ENCODE data around the gene MRPL22. TPM values are rescaled to one million over a fixed set of nuclear protein-coding genes. Genes with fewer than 3 reads are reported as not detected.
"Not testable (repeated sequence)": the region's sequence is repeated elsewhere in the genome, so short reads cannot be mapped to it uniquely, and the experiment has no call there.

MRPL22 gene
- total RNA-seq, 1 donor from 2014 or later, result 20.8 TPM

GRCh38 chr5:154997746-154998145 is 56.9 kb downstream of the MRPL22 start:
- no peak for DNase-seq

- no peak for DNase-seq
These were observed 59.0 kb downstream of the MRPL22 start for GRCh38 chr5:154999865-155000264.

GRCh38 chr5:155001523-155001922 is 60.6 kb downstream of the MRPL22 start:
- no peak for DNase-seq

- not testable (repeated sequence) for DNase-seq
These were observed 61.8 kb downstream of the MRPL22 start for GRCh38 chr5:155002722-155003121.

GRCh38 chr5:155004138-155004744 is 63.4 kb downstream of the MRPL22 start:
- no peak for DNase-seq

- DNase-seq, result not testable (repeated sequence)
These were observed 65.4 kb downstream of the MRPL22 start for GRCh38 chr5:155006265-155006664.

- no peak for DNase-seq
These were observed 67.8 kb downstream of the MRPL22 start for GRCh38 chr5:155008669-155009068.

- no peak for DNase-seq
These were observed 70.0 kb downstream of the MRPL22 start for GRCh38 chr5:155010881-155011280.

GRCh38 chr5:155013526-155013925 is 72.7 kb downstream of the MRPL22 start, which contains the start of gene KIF4B:
TSS of gene KIF4B (plus strand) at chr5:155013755. CDS start at chr5:155013860, 105 bp downstream.
- no peak for DNase-seq

GRCh38 chr5:155015239-155015638 is 74.4 kb downstream of the MRPL22 start:
- no peak for DNase-seq

- no peak for DNase-seq
These were observed 76.7 kb downstream of the MRPL22 start for GRCh38 chr5:155017610-155018009.

Other genes starting within 250 kb of the MRPL22 start
- gene LARP1, start 185.7 kb upstream of the MRPL22 start, total RNA-seq, result 70.7 TPM
- gene FAXDC2, start 90.5 kb upstream of the MRPL22 start, total RNA-seq, result 18.9 TPM
- 67.3 TPM for gene CNOT8, start 82.4 kb upstream of the MRPL22 start, total RNA-seq
- 23.9 TPM for gene GEMIN5, start 2.9 kb upstream of the MRPL22 start, total RNA-seq
- 0.10 TPM for gene KIF4B, start 72.7 kb downstream of the MRPL22 start, total RNA-seq

All from tongue (tissue), 2 donors.